Measurements from ENCODE around the gene LBP. TPM values are rescaled to one million over a fixed set of nuclear protein-coding genes. Genes with fewer than 3 reads are reported as not detected.

Gene LBP
- total and polyA plus RNA-seq, 2 donors (not counting 3 experiments of a cell fraction or from before 2014, with no cell fraction given) = 0.03 TPM; not detected in 1

GRCh38 chr20:38303908-38304379 lies 42.3 kb upstream of the LBP start, which contains the start of gene BPI:
TSS of gene BPI (plus strand) at chr20:38304156. CDS start at chr20:38304224, 68 bp downstream.
- Histone ChIP-seq H3K9ac (replicated peaks; ENCODE audit: extremely low read depth, insufficient read depth, low read length) (no peak within 1 kb of the TSS), H4K20me1 (replicated peaks; ENCODE audit: control insufficient read depth, extremely low read depth, insufficient read depth, low read length) (no peaks in the 10 kb centered on the region), H3K4me3 (replicated peaks in 1 of 3; ENCODE audit: insufficient read depth in 1 of 3, low read depth in 1 of 3, low read length in 3 of 3) (no peak within 1 kb of the TSS), H3K27ac (ENCODE audit: insufficient read depth, low read depth, low read length) (no peak within 1 kb of the TSS), H3K4me2 (ENCODE audit: insufficient read depth, low read length) (no peak within 1 kb of the TSS), H3K27me3 (ENCODE audit: control insufficient read depth in 2 of 2, insufficient read depth in 2 of 2, low read length in 2 of 2) (peaks cover 2% of the 10 kb centered on the region in 2 experiments), H3K4me1 (ENCODE audit: control insufficient read depth, extremely low read depth, insufficient read depth, low read length) (no peaks in the 10 kb centered on the region), H3K79me2 (ENCODE audit: control insufficient read depth, insufficient read depth, low read length) (no peaks in the 10 kb centered on the region), H3K36me3 (ENCODE audit: control insufficient read depth in 2 of 2, extremely low read depth in 1 of 2, insufficient read depth in 2 of 2, low read length in 2 of 2) (no peaks in the 10 kb centered on the region), H2AFZ (ENCODE audit: low read depth, low read length) (no peak within 1 kb of the TSS), H3K9me3 (replicated peaks; ENCODE audit: control insufficient read depth, insufficient read depth, low read length) (no peaks in the 10 kb centered on the region), H3K9me1 (replicated peaks; ENCODE audit: control insufficient read depth, extremely low read depth, insufficient read depth, low read length) (no peaks in the 10 kb centered on the region)
- dilution Hi-C loops (cut with MboI; ENCODE audit: extremely low pct_ligation_motif_present, low sequenced_read_pairs) (no loop called here), intact Hi-C loops (cut with micrococcal nuclease) (no loop called here)
- ChIA-PET CTCF (interaction anchor here (1.0 to 9.2 kb wide), 8 partner anchors 14 to 105 kb away, joined by 3 to 204 read pairs (median 7); no protein-coding TSS in a partner anchor), POLR2A (no interaction called here)
- no TSS peak for BruUV-seq (replicated peaks)
- TF ChIP-seq FOS (IDR thresholded peaks at IDR 0.05; ENCODE audit: borderline replicate concordance, insufficient read depth, low read length) = no peak
- TF ChIP-seq, protein P1, sequence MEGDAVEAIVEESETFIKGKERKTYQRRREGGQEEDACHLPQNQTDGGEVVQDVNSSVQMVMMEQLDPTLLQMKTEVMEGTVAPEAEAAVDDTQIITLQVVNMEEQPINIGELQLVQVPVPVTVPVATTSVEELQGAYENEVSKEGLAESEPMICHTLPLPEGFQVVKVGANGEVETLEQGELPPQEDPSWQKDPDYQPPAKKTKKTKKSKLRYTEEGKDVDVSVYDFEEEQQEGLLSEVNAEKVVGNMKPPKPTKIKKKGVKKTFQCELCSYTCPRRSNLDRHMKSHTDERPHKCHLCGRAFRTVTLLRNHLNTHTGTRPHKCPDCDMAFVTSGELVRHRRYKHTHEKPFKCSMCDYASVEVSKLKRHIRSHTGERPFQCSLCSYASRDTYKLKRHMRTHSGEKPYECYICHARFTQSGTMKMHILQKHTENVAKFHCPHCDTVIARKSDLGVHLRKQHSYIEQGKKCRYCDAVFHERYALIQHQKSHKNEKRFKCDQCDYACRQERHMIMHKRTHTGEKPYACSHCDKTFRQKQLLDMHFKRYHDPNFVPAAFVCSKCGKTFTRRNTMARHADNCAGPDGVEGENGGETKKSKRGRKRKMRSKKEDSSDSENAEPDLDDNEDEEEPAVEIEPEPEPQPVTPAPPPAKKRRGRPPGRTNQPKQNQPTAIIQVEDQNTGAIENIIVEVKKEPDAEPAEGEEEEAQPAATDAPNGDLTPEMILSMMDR (IDR thresholded peaks at IDR 0.05; ENCODE audit: extremely low read depth in 1 of 2, insufficient read depth in 1 of 2, low read depth in 1 of 2, low read length in 2 of 2) = no peak
- TF ChIP-seq EZH2 (IDR thresholded peaks at IDR 0.05; ENCODE audit: borderline replicate concordance, low read depth, low read length, severe bottlenecking) = no peak
- TF ChIP-seq MYC (IDR thresholded peaks at IDR 0.05; ENCODE audit: low read depth, low read length) = no peak
- TF ChIP-seq POLR2A (IDR thresholded peaks at IDR 0.05; ENCODE audit: low read depth, low read length) = no peak
- no peak for TF ChIP-seq POLR2AphosphoS5 (IDR thresholded peaks at IDR 0.05; ENCODE audit: insufficient read depth, low read depth, low read length)
- no peak for TF ChIP-seq GATA2 (IDR thresholded peaks at IDR 0.05; ENCODE audit: insufficient read depth, insufficient read length, low read depth, low read length)
- no peak for TF ChIP-seq MAX (IDR thresholded peaks at IDR 0.05; ENCODE audit: insufficient read depth, insufficient read length)
- no peak for TF ChIP-seq JUN (IDR thresholded peaks at IDR 0.05; ENCODE audit: borderline replicate concordance, insufficient read depth, insufficient read length, low read depth)
- no peak for DNase-seq (ENCODE audit: low read depth, low spot score)
- no peak for FAIRE-seq

Measured in endothelial cell of umbilical vein (primary cell).